GM10847 (cell line): Measurements from ENCODE around the gene AP5B1.

Source experiments
- POLR2A ChIP-seq: IDR thresholded peaks from 2 replicates; pipeline ENCODE4 v1.6.1; 2011; ENCODE audit not compliant: insufficient read length; ENCODE audit errors: extremely low read depth

AP5B1 gene

GRCh38 chr11:65780770-65781151 lies at the start of gene AP5B1:
AP5B1 (minus strand) TSS chr11:65780976; CDS start chr11:65780591, 385 bp downstream.
- TF ChIP-seq POLR2A = peak; percentile 55

- TF ChIP-seq POLR2A = no peak
These were observed 48.7 kb upstream of the AP5B1 start for GRCh38 chr11:65829459-65829858.

GRCh38 chr11:65826984-65827735 lies 46.4 kb upstream of the AP5B1 start:
- TF ChIP-seq POLR2A = no peak

- no peak for TF ChIP-seq POLR2A
These were observed 42.2 kb upstream of the AP5B1 start for GRCh38 chr11:65822776-65823528.

- TF ChIP-seq POLR2A = no peak
These were observed 40.3 kb upstream of the AP5B1 start for GRCh38 chr11:65821107-65821506.

GRCh38 chr11:65817835-65818680 lies 37.3 kb upstream of the AP5B1 start:
- no peak for TF ChIP-seq POLR2A

- no peak for TF ChIP-seq POLR2A
These were observed 36.6 kb upstream of the AP5B1 start for GRCh38 chr11:65817312-65817834.

- no peak for TF ChIP-seq POLR2A
These were observed 35.9 kb upstream of the AP5B1 start for GRCh38 chr11:65816696-65817095.

- TF ChIP-seq POLR2A = no peak
These were observed 34.3 kb upstream of the AP5B1 start for GRCh38 chr11:65814986-65815565.

GRCh38 chr11:65814131-65814985 lies 33.6 kb upstream of the AP5B1 start:
- TF ChIP-seq POLR2A = no peak

- no peak for TF ChIP-seq POLR2A
These were observed 31.1 kb upstream of the AP5B1 start for GRCh38 chr11:65811764-65812475.

GRCh38 chr11:65810046-65810868 lies 29.5 kb upstream of the AP5B1 start:
- no peak for TF ChIP-seq POLR2A

GRCh38 chr11:65809496-65809895 lies 28.7 kb upstream of the AP5B1 start:
- no peak for TF ChIP-seq POLR2A
